ENCODE results near the gene PLD2.
"Not testable (repeated sequence)": the region's sequence is repeated elsewhere in the genome, so short reads cannot be mapped to it uniquely, and the experiment has no call there.

Gene PLD2

GRCh38 chr17:4795168-4795567 lies 11.8 kb upstream of the PLD2 start:
- DNase-seq = no peak

GRCh38 chr17:4796552-4796920 lies 10.4 kb upstream of the PLD2 start:
- no peak for DNase-seq

DNA sequence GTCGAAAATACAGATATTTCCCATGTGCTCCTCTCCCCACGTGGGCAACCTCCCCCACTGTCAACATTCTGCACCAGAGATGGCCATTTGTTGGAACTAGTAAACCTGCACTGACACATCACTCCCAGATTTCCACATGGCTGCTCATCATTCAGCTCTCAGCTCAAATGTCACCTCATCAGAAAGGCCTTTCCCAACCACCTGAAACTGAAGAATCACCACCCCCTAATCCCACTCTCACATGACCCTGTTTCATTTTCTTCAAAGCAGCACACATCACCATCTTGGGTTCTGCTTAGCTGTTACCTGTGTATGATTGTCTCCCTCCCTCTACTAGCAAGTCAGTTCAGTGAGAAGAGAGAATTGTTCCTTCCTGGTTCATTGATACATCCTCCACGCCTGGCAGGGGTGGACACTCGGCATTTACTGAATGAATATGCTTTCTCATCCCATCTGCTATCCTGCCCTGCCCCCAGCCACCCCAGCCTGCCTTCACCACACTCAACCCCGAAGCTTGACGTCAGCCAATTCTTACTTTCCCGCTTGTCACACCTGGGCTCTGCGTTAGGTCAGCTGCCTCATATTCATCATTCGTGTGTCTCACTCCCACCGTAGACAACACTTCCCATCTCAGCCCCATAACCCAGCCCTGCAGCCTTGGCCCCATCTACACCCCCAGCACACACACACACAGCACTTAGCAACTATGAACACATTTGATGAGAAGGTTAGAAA lies 6.3 kb upstream of the PLD2 start:
- no peak for DNase-seq

DNA sequence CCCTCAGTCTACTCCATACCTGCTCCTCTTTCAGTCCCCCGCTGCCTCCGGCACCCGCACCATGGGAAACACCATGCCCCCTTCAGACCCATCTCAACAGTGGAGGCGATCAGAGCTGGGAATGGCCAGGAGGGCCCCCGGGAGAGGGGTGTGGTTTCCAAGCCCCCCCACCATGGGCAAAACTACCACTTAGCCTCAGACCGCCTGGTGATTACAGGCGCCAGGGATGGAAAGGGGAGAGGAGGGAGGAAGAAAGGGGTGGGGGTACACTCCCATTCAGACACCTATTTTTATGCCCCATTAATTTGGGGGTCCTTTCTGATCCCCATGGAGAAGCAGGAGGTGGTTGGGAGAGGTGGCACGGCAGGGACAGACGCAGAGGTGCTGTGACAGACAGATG lies 4.7 kb upstream of the PLD2 start, which contains the start of gene C17orf114:
TSS of gene C17orf114 (minus strand) at position 101 of the 400 bp plus-strand sequence.
- DNase-seq = no peak

GRCh38 chr17:4806456-4806776 lies 536 bp upstream of the PLD2 start:
- DNase-seq = no peak

GRCh38 chr17:4807605-4808377 lies 839 bp downstream of the PLD2 start:
- no peak for DNase-seq

- no peak for DNase-seq
Observed at GRCh38 chr17:4808378-4808767, 1.4 kb downstream of the PLD2 start.

GRCh38 chr17:4810696-4811290 lies 3.8 kb downstream of the PLD2 start:
- no peak for DNase-seq

DNA sequence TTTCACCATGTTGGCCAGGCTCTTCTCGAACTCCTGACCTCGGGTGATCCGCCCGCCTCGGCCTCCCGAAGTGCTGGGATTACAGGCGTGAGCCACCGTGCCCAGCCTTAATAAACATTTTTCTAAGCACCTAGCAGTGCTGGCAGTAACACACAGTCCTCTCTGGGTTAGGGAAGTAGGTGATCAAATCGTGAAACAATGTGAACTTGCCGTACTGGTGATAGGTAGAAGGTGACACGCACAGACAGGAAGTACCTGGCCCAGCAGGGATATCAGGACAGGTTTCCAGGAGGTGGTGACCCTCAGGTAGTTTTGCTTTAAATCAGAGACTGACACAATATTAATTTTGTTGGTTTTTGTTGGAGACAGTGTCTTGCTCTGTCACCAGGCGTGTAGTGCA lies 4.5 kb downstream of the PLD2 start:
- DNase-seq = no peak

- no peak for DNase-seq
Observed at GRCh38 chr17:4812690-4813089, 5.7 kb downstream of the PLD2 start.

- DNase-seq = no peak
Observed at GRCh38 chr17:4815043-4815675, 8.2 kb downstream of the PLD2 start.

GRCh38 chr17:4816826-4817225 lies 9.9 kb downstream of the PLD2 start:
- DNase-seq = no peak

DNA sequence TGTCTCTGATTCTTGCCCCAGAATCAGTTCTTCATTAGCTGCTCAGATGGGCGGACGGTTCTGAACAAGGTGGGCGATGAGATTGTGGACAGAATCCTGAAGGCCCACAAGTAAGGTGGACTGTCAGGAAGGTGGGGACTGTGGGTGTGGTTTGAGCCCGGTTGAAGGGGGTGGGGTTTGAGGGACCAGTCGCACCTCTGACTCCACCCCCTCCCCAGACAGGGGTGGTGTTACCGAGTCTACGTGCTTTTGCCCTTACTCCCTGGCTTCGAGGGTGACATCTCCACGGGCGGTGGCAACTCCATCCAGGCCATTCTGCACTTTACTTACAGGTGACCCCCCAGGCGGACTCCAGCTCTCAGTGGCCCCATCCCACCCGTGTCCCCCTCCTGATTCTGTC lies 11.3 kb downstream of the PLD2 start:
- no peak for DNase-seq

GRCh38 chr17:4822835-4823234 lies 15.9 kb downstream of the PLD2 start:
- DNase-seq = no peak

DNA sequence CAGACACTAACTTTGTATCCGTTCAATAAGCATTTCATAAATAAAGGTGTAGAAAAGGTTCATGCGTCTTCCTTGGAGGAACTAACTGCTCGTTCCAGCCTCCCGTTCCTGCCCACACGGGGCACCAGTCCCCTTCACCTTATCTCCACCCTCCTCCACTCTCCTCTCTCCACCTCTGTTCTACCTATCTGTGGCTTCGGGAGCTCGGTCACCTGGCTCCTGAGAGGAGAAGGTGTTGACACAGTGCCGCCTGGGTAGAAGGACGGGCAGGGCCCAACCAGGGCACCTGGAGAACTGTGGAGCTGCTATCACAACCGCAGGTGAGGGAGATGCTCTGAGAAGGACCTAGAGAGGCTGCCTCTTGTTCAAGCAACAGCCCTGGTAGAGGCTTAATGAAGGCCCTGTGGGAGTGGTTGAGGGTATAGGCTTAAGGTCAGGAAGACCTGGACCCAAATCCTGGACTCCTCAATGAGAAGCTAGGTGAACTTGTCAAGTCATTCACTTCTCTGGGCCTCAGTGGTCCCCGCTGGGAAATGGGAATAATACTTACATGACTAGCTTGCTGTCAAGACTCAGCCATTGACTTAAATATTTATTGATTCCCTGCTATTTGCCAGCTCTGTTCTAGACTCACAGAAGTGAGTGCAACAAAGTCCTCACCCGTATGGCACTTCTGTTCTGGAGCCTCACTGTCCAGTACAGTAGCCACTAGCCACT lies 16.6 kb downstream of the PLD2 start:
- DNase-seq = no peak

GRCh38 chr17:4827399-4827798 lies 20.4 kb downstream of the PLD2 start:
- no peak for DNase-seq

- DNase-seq = not testable (repeated sequence)
Observed at GRCh38 chr17:4832829-4833177, 25.9 kb downstream of the PLD2 start.

GRCh38 chr17:4833178-4833940 lies 26.4 kb downstream of the PLD2 start, which contains the start of gene MINK1:
TSS of gene MINK1 (plus strand) at chr17:4833340. CDS start at chr17:4833584, 244 bp downstream.
- DNase-seq = peak; percentile 88

GRCh38 chr17:4833941-4834680 lies 27.2 kb downstream of the PLD2 start:
- no peak for DNase-seq

- DNase-seq = no peak
Observed at GRCh38 chr17:4834681-4835020, 27.7 kb downstream of the PLD2 start.

DNA sequence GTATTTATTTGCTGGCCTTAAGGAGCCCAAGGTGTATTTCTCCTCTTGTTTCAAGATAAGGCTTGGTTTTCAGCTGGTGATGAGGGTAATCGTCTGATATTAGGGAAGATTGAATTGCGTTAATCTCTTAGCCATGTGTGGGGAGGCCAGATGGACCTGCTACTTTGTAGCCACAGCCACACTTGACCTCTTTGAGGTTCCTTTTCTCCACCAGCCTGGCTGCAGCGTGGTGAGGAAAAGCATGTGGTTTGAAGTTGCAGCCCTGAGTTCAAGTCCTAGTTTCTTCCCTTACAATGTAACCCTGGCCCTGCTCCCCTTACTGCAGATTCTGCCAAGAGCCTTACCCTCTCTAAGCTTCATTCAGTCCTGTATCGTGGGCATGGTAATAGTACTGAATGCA lies 29.3 kb downstream of the PLD2 start:
- no peak for DNase-seq

All from activated gamma-delta T cell treated with Interleukin-2 at 50 U/mL for 16 hours (primary cell).